Fibroblast of skin of scalp (primary cell): Measurements from ENCODE around the gene PAXX.
"Not testable (repeated sequence)": the region's sequence is repeated elsewhere in the genome, so short reads cannot be mapped to it uniquely, and the experiment has no call there.

Experiments used
- DNase-seq: peaks from one replicate; pipeline ENCODE4 v3.0.0-alpha.2; 2013

The PAXX gene

DNA sequence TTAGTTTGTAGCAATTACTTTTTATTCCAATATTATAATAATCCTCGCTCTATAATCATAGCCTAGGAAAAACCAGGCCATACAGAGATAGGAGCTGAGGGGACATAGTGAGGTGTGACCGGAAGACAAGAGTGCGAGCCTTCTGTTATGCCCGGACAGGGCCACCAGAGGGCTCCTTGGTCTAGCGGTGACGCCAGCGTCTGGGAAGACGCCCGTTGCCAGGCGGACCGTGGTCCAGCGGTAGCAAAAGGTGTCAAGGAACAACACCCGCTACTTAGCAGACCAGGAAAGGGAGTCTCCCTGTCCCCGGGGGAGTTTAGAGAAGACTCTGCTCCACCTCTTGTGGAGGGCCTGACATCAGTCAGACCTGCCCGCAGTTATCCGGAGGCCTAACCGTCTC, 12.1 kb downstream of the PAXX start:
- DNase-seq, result not testable (repeated sequence)

GRCh38 chr9:137006116-137007003, 14.1 kb downstream of the PAXX start:
- no peak for DNase-seq

DNA sequence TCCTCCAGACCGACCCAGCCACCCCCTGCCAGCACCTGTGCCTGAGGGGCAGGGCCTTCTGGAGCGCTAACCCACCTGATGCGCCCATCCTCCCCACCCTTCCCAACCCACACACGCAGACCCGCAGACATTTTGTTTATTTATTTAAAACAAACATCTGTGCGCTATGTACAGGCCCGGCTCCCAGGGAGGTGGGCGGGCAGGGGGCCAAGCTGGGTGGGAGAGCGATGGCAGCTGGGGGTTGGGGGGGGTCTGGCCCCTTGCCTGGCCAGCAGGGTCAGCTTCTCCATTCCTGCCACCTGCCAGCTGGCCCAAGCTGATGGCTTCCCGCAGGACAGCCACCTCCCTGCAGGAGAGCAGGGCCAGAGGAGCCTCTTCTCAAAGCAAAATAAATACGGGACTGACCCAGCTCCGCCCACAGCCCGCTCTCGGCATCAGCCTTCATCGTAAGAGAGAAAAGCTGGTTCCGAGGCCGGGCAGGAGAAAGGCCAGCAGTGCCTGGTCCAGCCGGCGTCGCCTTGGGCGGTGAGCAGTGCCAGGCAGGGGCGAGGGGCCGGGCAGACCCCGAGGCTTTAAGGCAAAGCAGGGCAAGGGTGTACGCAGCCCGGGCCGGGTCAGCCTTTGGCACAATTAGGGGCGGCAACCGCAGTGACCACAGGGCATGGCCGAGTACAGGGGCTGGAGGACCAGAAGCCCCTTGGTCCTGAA, 15.0 kb downstream of the PAXX start:
- no peak for DNase-seq

DNA sequence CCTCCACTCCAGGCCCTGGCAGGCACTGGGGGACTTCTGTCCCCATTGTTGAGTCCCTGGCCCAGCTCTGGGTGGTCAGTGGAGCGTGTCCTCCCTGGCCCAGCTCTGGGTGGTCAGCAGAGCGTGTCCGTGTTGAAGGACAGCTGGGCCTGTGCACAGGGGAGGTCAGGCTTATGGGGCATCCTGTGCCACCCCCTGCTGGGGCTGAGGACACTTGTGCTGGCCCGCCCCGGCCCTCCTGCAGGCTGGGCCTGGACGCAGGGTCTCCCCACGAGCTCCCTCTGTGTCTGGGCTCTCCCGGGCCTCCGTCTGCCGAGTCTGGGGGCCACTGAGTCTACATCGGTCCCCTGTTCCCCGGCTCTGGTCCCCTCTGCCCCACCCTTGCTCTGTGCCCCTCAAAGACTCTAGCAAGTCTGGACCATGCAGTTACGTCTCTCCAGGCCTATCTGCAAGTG, 15.6 kb downstream of the PAXX start:
- DNase-seq, result no peak

- DNase-seq, result no peak
Observed at GRCh38 chr9:137008312-137008711, 16.1 kb downstream of the PAXX start.

GRCh38 chr9:137009217-137009616, 17.0 kb downstream of the PAXX start:
- no peak for DNase-seq

GRCh38 chr9:137009938-137010732, 17.9 kb downstream of the PAXX start:
- no peak for DNase-seq

GRCh38 chr9:137011156-137011555, 18.9 kb downstream of the PAXX start:
- DNase-seq, result no peak

GRCh38 chr9:137011907-137012675, 19.9 kb downstream of the PAXX start:
- no peak for DNase-seq

DNA sequence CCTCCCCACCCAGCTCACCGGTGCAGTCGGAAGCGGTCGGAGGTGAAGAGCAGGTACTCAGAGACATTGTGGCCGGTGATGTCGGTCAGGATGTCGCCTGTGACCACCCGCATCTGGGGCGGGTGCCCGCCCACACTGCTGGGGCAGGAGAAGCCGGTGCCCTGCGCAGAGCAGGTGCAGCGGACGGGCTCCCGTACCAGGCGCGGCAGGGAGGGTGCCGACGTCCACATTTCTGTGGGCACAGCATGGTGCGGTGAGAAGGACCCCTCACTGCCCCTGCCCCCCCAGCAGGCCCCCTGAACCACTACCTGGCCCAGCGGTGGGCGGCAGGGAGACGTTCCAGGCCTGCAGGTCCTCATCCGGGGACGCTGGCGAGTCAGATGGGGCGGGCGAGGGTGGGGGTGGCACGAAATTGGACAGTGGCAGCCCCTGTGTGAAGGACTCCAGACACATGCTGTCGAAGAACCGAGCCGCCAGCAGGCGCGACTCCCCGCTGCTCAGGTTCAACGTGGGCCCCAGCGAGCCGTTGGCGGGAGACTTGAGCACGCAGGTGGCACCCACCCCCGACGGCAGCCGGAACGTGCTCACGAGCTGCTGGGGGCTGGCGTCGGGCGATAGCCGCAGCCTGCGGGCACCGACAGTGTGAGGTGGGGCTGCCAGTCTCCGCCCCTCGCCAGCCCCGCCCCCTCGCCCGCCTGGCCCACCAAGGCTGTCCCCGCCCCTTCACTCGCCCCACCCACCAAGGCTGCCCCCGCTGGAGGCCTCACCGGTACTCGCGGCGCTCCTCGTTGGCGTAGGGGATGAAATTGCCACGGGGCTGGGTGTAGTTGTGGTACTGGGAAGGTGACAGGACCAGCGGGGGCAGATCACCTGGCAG, 20.7 kb downstream of the PAXX start:
- DNase-seq, result no peak

DNA sequence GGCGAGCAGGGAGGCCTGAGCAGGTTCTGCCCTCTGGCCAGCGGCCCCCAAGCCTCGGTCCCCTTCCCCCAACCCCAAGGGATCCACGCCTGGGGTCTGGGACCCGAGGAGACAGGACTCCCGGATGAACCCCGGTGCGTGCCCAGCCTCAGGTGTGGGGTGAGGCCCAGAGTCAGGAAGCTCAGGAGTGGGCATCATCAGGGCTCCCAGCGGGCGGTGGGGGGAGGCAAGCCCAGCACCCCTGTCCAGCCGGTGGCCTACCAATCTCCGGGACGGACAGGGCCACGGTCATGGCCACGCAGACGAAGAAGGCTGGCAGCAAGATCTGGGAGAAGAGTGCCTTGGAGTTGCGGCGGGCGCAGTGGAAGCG, 21.3 kb downstream of the PAXX start:
- DNase-seq, result no peak

- no peak for DNase-seq
Observed at GRCh38 chr9:137014166-137014565, 21.9 kb downstream of the PAXX start.

DNA sequence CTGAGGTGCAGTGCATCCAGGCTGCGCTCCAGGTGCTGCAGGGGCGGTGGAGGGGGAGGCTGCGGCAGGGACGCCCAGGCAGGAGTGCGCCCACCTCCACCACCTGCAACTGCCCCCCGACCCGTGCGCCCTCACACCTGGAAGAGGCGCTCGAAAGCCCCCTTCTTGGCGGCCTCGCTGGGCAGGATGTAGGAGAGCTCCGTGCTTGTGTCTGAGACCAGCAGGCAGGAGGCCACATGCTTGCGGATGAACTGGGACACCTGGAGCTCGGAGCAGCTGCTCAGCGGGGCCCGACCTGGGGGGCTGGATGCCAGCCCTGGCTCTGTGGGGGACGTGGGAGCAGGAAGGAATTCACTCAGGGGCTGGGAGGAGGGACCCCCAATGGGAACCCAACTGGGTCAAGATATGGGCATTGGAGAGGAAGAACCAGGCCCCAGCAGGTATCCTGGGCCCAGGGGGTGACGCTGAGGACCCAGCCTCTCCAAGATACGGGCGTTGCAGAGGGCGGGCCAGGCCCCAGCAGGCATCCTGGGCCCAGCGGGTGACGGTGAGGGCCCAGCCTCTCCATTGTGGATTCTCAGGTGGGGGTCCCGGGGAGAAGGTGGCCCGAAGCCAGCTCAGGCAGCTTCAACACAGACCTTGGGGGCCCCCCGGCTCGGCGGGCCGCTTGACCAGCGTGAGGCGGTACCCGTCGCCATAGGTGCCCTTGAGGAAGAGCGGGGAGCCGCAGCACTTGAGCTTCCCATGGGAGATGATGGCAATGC, 22.7 kb downstream of the PAXX start:
- DNase-seq, result no peak

GRCh38 chr9:137015540-137015930, 23.3 kb downstream of the PAXX start:
- DNase-seq, result no peak

- DNase-seq, result no peak
Observed at GRCh38 chr9:137015976-137016375, 23.8 kb downstream of the PAXX start.

DNA sequence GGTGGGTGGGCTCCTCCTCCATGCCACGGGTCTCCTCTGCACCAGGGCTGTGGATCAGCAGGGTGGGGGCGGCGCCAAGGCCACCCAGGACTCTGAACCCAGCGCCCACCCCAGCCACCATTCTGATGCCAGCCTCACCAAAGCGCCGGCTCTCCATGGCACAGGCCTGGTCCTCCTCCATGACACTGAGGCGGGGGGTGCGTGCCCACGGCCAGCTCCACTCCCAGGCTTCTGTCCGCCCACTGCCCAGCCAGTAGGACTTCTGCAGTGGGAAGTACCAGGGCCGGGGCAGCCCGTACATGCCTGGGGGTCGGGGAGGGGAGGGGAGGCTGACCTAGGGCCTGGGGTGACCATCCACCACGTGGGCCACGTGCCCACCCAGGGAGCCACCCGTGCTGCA, 24.2 kb downstream of the PAXX start:
- DNase-seq, result no peak

DNA sequence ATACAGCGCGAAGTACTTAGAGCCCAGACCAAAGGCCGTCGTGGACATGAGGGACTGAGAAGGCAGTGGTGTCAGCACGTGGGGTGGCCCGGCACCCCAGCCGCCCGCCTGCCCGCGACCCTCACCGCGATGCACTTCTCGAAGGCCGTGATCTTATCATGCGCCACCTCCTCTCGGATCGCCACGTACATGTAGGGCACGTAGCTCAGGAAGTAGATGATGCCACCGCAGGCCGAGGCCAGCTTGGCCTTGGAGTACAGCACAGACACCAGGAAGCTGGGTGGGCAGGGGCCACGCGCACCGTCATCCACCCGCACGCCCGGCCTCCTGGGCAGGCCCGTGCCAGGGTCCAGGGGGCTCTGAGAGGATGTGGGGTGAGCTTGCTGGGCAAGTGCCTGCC, 24.8 kb downstream of the PAXX start:
- DNase-seq, result no peak

GRCh38 chr9:137017791-137018497, 25.7 kb downstream of the PAXX start:
- no peak for DNase-seq

DNA sequence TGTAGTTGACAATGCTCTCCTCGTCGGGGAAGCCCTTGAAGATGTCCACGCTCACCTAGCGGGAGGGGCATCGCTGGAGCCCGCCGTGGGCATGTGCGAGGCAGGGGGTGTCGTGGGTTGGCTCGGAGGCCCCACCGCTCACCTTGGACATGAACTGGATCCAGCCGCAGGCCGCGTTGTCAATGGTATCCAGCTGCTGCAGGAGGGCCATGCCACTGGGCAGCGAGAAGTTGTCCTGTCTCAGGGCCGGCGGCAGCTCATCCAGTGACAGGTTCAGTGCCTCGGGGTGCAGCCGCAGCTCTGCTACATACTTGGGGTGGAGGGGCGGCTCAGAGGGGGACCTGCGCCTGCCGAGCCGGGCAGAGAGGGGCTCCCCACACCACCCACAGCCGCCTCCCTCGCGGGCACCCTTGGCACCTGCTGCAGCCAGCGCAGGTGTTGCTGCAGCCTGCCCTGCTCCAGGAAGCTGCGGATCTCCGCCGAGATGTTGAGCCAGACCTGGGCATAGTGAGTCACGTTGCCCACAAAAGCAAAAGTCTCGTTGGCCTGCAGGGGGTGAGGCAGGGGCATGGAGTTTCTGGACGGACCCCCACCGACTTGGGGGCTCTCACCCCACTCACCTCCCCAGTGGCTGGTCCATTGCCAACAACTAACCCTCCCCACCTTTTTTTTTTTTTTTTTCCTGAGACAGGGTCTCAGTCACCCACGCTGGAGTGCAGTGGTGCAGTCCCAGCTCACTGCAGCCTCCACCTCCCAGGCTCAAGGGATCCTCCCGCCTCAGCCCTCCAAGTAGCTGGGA, 26.7 kb downstream of the PAXX start:
- DNase-seq, result no peak
